Activated CD4-positive, CD25-positive, alpha-beta regulatory T cell (primary cell): Measurements from ENCODE around the gene NUPR1.
"Not testable (repeated sequence)": the region's sequence is repeated elsewhere in the genome, so short reads cannot be mapped to it uniquely, and the experiment has no call there.

Source experiments
- DNase-seq, 4 experiments: peaks; one replicate each; lab custom pipeline; 2025; lab: John Stamatoyannopoulos, UW

Gene NUPR1

DNA sequence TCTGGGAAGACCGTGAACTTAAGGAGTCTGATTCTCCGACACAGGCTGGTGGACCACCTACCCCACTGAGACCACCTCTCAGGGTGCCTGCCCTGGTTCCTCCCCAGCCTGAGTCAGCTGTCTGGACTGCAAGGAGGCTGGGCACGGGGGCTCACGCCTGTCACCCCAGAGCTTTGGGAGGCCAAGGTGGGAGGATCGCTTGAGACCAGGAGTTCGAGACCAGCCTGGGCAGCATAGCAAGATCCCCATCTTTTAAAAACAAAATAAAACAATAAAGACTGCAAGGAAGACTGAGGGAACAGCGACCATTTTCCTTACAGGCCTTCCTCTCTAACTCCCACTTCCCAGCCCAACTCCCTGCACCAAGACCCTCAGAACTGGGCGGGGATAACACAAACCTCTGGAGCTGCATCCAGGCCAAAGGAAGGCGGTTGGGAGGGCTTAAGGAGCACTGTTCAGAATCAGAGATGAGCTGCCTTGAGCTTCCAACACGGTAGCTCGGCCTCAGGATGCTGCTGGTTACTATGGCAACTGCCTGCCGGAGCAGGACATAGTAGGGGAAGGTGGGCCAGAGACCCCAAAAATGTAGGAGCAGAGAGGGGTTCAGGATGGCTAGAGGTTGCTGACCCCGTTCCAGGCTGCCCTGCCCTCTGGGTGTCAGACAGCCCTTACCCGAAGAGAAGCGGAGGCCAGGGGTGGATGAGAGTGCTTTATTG, 40.0 kb downstream of the NUPR1 start:
- no peak for DNase-seq

DNA sequence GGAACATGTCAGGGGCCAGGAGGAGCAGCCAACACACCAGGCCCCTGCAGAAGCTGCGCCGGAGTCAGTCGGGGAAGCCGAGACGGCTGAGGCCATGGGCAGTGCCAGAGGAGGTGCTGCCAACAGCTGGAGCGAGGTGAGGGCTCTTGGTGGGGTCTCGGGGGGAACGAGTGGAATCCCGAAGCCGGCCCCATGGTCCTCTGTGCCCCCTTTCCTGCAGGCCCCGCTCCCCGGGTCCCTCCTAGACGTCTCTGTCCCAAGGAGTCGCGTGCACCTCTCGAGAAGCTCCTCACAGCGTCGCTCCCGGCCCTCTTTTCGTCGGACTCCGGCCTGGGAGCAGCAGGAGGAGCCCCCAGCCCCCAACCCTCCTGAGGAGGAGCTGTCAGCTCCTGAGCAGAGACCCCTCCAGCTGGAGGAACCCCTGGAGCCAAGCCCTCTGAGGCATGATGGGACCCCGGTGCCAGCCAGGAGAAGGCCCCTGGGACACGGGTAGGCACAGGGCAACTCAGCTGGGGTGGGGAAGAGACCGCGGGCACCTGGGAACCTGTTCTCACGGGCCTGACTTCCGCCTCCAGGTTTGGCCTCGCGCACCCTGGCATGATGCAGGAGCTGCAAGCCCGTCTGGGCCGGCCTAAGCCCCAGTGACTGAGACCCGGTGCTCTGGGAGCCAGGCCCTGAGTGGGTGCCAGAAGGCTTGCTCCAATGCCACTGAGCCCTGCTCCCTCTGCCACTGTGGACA, 40.7 kb downstream of the NUPR1 start:
- DNase-seq: no peak

DNA sequence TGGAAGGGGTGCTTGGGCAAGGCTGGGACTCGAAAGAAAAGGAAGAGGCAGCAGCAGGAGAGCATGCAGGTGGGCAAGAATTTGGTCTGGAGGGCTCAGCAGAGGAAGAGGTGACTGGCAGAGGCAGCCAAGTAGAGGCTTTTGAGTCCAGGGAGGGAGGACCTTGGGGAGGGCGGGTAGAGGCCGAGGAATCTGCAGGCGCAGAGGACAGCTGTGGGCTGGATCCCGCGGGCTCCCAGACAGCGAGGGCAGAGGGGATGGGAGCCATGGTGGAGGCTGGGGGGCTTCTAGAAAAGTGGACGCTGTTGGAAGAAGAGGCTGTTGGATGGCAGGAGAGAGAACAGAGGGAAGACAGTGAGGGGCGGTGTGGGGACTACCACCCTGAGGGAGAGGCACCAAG, 41.4 kb downstream of the NUPR1 start:
- DNase-seq: no peak

DNA sequence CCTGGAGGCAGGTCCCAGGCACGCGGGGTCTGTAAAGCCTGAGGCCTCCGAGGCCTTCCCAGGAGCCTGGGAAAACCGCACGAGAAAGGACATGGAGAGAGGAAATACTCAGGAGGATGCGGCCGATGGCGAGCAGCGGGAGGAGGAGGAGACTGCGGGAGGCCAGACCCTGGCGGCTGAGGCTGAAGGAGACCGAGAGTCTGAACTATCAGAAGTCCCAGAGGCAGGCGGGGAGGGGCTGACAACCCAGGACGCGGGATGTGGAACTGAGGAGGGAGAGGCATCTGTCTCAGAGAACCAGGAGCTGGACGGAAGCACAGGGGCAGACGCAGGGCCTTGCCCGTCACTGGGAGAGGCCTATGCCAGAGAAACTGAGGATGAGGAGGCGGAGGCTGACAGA, 41.9 kb downstream of the NUPR1 start:
- DNase-seq: no peak

DNA sequence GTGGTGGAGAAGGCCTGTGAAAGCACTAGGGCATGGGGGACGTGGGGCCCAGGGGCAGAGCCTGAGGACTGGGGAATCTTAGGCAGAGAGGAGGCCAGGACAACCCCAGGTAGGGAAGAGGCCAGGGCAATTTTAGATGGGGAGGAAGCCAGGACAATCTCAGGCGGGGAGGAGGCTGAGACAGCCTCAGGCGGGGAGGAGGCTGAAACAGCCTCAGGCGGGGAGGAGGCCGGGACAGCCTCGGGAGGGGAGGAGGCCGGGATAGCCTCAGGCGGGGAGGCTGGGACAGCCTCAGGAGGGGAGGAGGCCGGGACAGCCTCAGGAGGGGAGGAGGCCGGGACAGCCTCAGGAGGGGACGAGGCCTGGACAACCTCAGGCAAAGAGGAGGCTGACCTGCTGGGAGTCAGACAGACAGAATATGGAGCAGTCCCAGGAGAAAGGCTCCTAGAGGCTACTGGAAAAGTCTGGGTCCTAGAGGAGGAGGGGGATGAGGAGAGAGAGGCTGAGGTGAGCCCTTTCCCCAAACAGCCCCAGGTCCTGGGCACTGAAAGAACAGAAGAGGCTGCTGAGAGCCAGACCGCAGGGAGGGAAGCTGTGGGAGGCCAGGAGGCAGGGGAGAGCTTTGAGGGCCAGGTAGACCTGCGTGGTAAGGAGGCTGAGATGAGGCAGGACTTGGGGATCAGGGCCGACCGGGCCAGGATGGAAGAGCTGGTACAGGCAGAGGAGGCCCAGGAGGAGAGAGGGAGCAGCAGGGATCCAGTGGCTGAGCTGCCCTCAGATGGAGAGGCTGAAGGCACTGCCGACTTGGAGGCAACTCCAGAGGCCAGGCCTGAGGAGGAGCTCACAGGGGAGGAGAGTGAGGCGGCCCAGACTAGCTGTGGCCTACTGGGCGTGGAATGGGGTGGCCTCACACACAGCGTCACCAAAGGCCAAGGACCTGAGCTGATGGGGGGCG, 42.7 kb downstream of the NUPR1 start:
- DNase-seq: no peak

DNA sequence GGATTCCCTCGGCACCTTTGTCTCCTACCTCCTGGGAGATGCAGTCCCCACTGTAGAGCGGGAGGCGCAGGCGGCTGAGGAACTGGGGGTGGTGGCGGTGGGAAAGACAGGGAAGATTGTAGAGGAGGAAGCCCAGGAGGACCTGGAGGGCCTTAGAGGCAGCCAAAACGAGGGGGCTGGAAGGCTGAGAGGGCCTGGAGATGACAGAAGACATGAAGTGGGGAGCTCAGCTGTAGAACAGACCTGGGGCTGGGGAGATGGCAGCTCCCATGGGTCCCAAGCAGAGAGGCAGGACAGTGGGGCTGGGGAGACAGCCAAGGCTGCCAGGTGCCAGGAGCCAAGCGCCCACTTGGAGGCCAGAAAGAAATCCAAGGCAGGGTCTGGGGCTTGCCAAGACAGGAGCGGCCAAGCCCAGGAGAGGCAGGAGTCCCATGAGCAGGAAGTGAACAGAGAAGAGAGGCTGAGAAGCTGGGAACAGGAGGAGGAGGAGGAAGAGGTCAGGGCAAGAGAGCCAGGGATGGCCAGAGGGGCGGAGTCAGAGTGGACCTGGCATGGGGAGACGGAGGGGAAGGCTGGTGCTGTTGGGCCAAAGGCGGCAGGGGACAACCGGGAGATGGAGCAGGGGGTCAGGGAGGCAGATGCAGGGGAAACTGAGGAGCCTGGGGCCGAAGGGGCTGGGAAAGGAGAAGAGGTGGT, 43.5 kb downstream of the NUPR1 start:
- DNase-seq: no peak

DNA sequence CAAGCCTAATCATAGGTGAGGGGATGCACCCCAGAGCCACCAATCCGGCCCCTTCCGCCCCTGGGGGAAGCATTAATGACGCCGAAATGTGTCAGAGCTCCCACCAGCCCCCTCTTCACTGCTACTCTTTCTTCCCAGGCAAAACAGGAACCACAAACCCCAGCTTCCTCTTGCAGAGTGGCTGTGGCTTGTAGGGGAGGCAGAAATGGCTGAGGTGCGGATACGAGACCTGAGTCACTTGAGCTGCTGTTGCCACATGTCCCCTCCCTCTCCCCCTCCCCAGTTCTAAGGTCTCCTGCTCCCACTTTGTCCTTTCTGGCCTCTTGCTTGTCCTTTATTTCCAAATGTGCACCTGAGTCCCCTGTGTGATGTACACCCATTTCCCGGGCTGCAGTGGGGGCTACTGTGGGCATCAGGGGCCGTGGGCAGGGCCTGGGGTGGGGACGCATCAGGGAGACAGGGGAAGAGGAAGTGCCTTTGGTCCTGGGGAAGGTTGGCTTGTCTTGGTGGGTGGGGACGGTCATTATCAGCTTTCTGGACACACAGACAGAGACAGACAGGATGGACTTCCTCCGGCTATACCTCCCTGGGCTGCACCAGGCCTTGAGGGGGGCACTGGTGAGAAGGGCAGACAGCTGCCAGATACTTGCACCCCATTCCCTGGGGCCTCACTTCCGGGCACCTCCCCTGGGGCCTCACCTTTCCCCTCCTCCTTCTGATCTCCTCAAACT, 44.5 kb downstream of the NUPR1 start, which contains the start of gene APOBR:
Gene APOBR (plus strand): TSS at position 523 of the 731 bp plus-strand sequence. CDS start 39 bp downstream, at position 562.
- peak; percentile 54 to 70 (median 58) for DNase-seq

DNA sequence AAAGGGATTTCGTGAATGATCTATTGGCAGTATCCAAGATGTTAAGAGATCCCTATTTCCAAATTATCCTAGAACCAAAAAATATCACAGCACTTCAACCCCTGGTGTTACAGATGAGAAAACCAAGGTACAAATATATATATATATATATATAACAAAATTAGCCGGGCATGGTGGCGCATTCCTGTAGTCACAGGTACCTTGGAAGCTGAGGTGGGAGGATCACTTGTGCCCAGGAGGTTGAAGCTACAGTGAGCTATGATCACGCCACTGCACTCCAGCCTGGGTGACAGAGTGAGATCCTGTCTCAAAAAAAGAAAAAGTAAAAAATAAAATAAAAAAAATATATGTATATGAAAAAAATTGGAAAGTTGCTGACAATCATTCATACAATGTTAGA, 46.3 kb downstream of the NUPR1 start:
- no peak for DNase-seq

DNA sequence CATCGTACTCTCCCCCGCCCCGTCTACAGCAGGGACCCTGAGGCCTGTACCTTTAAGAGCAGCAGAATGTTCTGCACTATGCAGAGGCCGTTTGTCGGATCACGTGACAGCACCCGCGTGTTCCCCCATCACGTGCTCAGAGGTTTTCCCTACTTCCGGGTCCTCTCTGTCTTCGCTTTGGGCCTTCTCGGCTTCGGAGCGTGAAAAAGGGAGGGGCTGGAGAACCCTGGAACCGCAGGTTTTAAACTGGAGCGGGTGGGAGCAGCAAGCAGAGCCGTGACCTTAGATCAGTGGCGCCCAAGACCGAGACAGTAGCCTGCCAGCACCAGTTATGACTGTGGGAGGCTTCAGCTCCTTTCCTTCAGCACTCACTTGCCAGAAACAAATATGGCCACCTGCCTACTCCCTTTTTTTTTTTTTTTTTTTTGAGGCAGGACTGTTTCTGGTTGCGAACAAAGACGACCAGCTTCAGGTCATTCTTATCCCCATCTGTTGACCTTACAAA, 46.8 kb downstream of the NUPR1 start, which contains the start of gene CLN3:
Gene CLN3 (minus strand): TSS at position 105 of the 505 bp plus-strand sequence. CDS start 315 bp downstream, outside the sequence.
- peak; percentile 57 to 82 (median 66) for DNase-seq

DNA sequence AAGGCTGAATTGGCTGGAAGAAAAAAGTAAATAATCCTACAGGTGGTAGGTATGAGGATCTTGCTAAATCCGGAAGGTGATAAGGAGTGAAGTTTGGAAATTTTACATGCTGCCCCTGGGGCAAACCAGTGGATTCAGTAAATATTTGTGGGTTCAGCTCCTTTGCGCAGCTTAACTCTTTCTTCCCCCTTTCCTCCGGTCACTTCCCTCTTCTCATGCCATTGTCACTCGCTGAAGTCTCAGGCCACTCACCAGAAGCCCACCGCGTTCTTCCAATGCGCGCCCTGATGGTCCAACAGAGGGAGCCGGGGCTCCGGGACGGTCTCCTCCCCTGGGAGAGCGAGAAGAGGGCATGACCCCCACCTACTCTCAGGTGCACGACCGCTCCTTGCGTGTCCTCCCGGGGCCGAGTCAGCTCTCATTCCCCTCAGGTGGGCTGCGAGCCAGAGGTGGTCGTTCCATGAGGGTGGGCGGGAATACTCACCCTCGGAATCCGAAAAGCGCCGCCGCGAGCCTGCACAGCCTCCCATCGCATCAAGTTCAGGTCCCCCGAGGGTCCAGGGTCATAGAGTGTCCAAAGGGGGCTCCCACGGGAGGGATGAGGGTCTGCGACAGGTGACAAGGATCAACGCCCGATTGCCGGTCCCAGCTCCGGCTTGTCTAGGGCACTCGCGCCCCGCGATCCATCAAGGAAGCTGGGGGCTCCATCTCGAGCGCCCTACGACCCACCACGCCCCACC, 47.4 kb downstream of the NUPR1 start:
- peak in 1 of 4 experiments; percentile 10 for DNase-seq

DNA sequence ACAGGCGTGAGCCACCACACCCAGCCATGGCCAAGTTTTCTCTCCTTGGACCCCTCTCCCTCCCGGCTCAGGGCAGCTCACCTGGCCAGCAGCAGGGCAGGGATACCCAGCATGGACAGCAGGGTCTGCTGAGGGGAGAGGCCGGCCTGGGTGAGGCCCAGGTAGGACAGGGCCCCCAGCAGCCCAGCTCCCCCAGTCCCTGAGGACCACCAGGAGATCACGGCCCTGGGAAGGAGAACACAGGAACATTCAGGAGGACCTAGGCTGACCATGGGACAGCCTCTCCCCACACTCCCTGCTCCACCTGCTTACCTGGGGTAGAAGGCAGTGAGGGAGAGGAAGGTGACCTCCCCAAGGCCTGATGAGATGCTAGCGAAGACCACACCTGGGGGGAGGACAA, 52.5 kb downstream of the NUPR1 start:
- no peak for DNase-seq

DNA sequence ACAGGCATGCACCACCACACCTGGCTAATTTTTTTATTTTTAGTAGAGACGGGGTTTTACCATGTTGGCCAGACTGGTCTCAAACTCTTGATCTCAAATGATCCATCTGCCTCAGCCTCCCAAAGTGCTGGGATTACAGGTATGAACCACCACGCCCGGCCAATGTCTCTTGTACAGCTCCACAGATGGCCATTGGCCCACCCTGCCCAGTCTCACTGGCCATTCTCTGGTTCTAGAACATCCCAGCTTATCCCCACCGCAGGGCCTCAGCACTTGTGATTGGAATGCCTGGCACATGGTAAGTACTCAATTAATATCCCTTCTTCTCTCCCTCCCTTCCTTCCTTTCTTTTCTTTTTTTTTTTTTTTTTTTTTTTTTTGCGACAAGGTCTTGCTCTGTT, 55.4 kb downstream of the NUPR1 start:
- DNase-seq: not testable (repeated sequence)
